C4-2B (cell line): ENCODE measurements around the gene BARX2.

Experiments used
- ZFX ChIP-seq: fragments of 450-650 bp; IDR thresholded peaks from 2 replicates; pipeline ENCODE4 v1.6.1; 2017
- TF ChIP-seq, protein P1 (sequence below): fragments of 450-650 bp; conservative IDR thresholded peaks from 2 replicates; pipeline ENCODE4 v1.5.1; 2017; ENCODE audit warnings: mild to moderate bottlenecking

DNA sequence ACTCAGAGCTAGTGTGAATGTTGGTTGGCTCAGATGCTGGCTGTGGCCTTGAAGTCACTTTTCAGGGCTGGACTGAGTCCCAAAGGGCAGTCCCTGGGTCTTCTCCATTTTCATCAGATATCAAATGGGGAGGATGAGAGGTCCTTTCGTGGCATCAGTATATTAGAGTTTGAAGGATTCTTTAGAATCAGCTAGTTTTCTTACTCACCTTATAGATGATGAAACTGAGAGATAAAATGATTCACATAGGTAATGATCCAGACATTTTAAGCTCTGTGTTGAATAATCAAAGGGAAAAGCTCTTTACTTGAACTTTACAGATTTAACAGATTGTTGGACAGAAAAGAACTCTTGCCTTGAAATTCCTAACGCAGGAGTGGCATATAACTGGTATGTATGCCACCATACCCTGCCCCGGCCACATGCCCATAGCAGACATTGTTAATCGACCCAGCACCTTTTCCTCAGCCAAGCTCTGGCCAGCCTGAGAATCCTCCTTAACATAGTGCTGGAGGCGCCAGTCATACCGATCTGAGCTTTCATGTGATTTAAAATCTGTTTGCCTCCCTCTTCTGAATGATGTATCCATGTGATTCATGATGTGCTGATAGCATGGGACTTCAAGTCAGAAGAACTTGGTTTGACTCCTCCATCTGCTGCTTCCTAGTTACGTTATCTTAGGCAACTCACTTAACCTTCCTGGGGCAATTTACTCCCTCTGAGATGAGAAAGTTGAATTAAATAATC lies 60.0 kb downstream of the BARX2 start:
- TF ChIP-seq, protein P1, sequence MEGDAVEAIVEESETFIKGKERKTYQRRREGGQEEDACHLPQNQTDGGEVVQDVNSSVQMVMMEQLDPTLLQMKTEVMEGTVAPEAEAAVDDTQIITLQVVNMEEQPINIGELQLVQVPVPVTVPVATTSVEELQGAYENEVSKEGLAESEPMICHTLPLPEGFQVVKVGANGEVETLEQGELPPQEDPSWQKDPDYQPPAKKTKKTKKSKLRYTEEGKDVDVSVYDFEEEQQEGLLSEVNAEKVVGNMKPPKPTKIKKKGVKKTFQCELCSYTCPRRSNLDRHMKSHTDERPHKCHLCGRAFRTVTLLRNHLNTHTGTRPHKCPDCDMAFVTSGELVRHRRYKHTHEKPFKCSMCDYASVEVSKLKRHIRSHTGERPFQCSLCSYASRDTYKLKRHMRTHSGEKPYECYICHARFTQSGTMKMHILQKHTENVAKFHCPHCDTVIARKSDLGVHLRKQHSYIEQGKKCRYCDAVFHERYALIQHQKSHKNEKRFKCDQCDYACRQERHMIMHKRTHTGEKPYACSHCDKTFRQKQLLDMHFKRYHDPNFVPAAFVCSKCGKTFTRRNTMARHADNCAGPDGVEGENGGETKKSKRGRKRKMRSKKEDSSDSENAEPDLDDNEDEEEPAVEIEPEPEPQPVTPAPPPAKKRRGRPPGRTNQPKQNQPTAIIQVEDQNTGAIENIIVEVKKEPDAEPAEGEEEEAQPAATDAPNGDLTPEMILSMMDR: no peak
- TF ChIP-seq ZFX: no peak
